ENCODE results near the gene CLEC3A. TPM values are rescaled to one million over a fixed set of nuclear protein-coding genes. Genes with fewer than 3 reads are reported as not detected.

The CLEC3A gene
- total and polyA plus RNA-seq, 2 donors (not counting 1 experiment from before 2014, with no cell fraction given): not detected

DNA sequence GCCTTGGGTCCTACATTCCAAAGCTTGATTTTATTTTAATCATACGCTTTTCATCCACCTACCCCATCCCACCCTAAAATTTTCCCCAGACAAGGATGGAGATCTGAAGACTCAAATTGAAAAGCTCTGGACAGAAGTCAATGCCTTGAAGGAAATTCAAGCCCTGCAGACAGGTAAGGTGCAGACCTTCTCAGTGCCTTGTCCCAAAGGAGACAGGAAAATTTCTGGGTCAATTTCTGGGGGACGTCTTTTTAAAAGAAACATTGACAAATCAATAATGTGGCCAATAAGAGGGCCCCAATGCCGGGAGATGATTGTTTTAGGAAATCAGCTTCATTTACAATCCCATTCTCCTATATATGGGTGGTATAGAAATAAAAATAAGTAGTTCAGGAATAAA, 5.7 kb downstream of the CLEC3A start:
- 82% methylated on average over 1 of the region's 3 CpGs for WGBS (ENCODE audit: insufficient coverage)
- ATAC-seq (ENCODE audit: low read depth) (no peak), DNase-seq (no peak)
- Histone ChIP-seq H3K27ac (ENCODE audit: low read length in 2 of 2) (no peak overlapping the region), H2AFZ (ENCODE audit: insufficient read depth, low read depth, low read length, poor library complexity, severe bottlenecking) (no peak overlapping the region), H3K36me3 (replicated peaks in 1 of 2; ENCODE audit: control extremely low read depth in 1 of 2, control insufficient read depth in 1 of 2, extremely low read depth in 1 of 2, insufficient read depth in 2 of 2, low read length in 1 of 2) (no peaks in the 10 kb centered on the region), H3K4me3 (ENCODE audit: control extremely low read depth in 1 of 5, extremely low read depth in 1 of 5, insufficient read depth in 1 of 5, low read depth in 2 of 5, low read length in 4 of 5) (no peak overlapping the region), H3K9ac (ENCODE audit: low read length) (no peak overlapping the region), H3K4me2 (replicated peaks; ENCODE audit: low read depth, low read length, poor library complexity, severe bottlenecking) (no peak overlapping the region), H3K4me1 (ENCODE audit: control insufficient read depth in 2 of 2, insufficient read depth in 2 of 2, low read length in 2 of 2) (no peaks in the 10 kb centered on the region), H3K27me3 (replicated peaks in 1 of 4; ENCODE audit: control extremely low read depth in 1 of 4, control insufficient read depth in 3 of 4, insufficient read depth in 4 of 4, low read length in 3 of 4) (peaks cover 0 to 5% (median 0%) of the 10 kb centered on the region in 4 experiments), H3K79me2 (ENCODE audit: control insufficient read depth, insufficient read depth, low read length) (no peaks in the 10 kb centered on the region), H3K9me3 (ENCODE audit: control extremely low read depth in 1 of 3, control insufficient read depth in 2 of 3, insufficient read depth in 1 of 3, low read length in 2 of 3) (no peaks in the 10 kb centered on the region), H4K20me1 (ENCODE audit: control insufficient read depth, insufficient read depth, low read length, poor library complexity, severe bottlenecking) (no peaks in the 10 kb centered on the region)
- Mint-ChIP-seq H3K27me3 (peaks cover 20% of the 10 kb centered on the region), H3K9me3 (ENCODE audit: insufficient read depth) (no peaks in the 10 kb centered on the region), H3K4me1 (no peaks in the 10 kb centered on the region), H3K27ac (no peak overlapping the region), H3K4me3 (no peak overlapping the region)
- TF ChIP-seq EZH2 (IDR thresholded peaks at IDR 0.05; ENCODE audit: borderline replicate concordance, insufficient read depth, low read depth, low read length, poor library complexity, severe bottlenecking): no peak
- intact Hi-C loops (cut with micrococcal nuclease): no loop called here
- CTCF ChIA-PET: no interaction called here
- POLR2A ChIA-PET: no interaction called here

GRCh38 chr16:78034530-78034929, 12.2 kb downstream of the CLEC3A start:
- no peak for DNase-seq
- no peaks in the 10 kb centered on the region for H3K27me3 ChIP-seq (replicated peaks in 1 of 4; ENCODE audit: control extremely low read depth in 1 of 4, control insufficient read depth in 3 of 4, insufficient read depth in 4 of 4, low read length in 3 of 4)
- ATAC-seq (ENCODE audit: low read depth): no peak
- H3K27ac ChIP-seq (ENCODE audit: low read length in 2 of 2): no peak overlapping the region
- no peak overlapping the region for H3K4me3 Mint-ChIP-seq
- H3K4me2 ChIP-seq (replicated peaks; ENCODE audit: low read depth, low read length, poor library complexity, severe bottlenecking): no peak overlapping the region
- intact Hi-C loops (cut with micrococcal nuclease): no loop called here
- H3K4me3 ChIP-seq (ENCODE audit: control extremely low read depth in 1 of 5, extremely low read depth in 1 of 5, insufficient read depth in 1 of 5, low read depth in 2 of 5, low read length in 4 of 5): no peak overlapping the region
- TF ChIP-seq EZH2 (IDR thresholded peaks at IDR 0.05; ENCODE audit: borderline replicate concordance, insufficient read depth, low read depth, low read length, poor library complexity, severe bottlenecking): no peak
- TF ChIP-seq CTCF (IDR thresholded peaks at IDR 0.05): no peak
- H3K9me3 Mint-ChIP-seq (ENCODE audit: insufficient read depth): no peaks in the 10 kb centered on the region
- no peaks in the 10 kb centered on the region for H3K4me1 Mint-ChIP-seq
- no peaks in the 10 kb centered on the region for H3K4me1 ChIP-seq (ENCODE audit: control insufficient read depth in 2 of 2, insufficient read depth in 2 of 2, low read length in 2 of 2)
- CTCF ChIA-PET: no interaction called here
- H3K27me3 Mint-ChIP-seq: peaks cover 22% of the 10 kb centered on the region
- 0% methylated on average over 1 of the region's 2 CpGs for WGBS (ENCODE audit: insufficient coverage)
- H3K36me3 ChIP-seq (replicated peaks in 1 of 2; ENCODE audit: control extremely low read depth in 1 of 2, control insufficient read depth in 1 of 2, extremely low read depth in 1 of 2, insufficient read depth in 2 of 2, low read length in 1 of 2): no peaks in the 10 kb centered on the region
- no peaks in the 10 kb centered on the region for H3K9me3 ChIP-seq (ENCODE audit: control extremely low read depth in 1 of 3, control insufficient read depth in 2 of 3, insufficient read depth in 1 of 3, low read length in 2 of 3)
- no peak overlapping the region for H3K27ac Mint-ChIP-seq
- H3K9ac ChIP-seq (ENCODE audit: low read length): no peak overlapping the region
- no peaks in the 10 kb centered on the region for H3K79me2 ChIP-seq (ENCODE audit: control insufficient read depth, insufficient read depth, low read length)
- H4K20me1 ChIP-seq (ENCODE audit: control insufficient read depth, insufficient read depth, low read length, poor library complexity, severe bottlenecking): no peaks in the 10 kb centered on the region
- no peak overlapping the region for H2AFZ ChIP-seq (ENCODE audit: insufficient read depth, low read depth, low read length, poor library complexity, severe bottlenecking)
- POLR2A ChIA-PET: no interaction called here

Measured in B cell (primary cell).